ENCODE results near the gene SCN3B. TPM values are rescaled to one million over a fixed set of nuclear protein-coding genes. Genes with fewer than 3 reads are reported as not detected.
A peak's percentile ranks its signal among the peaks of the same experiment; 100 is the strongest.

Gene SCN3B
- total and polyA plus RNA-seq, 9 of the 15 experiments (the other 6 are each of a cell fraction or from before 2014, with no cell fraction given) = 0.01 to 0.15 (median 0.04) TPM; not detected in 6

- H2AFZ ChIP-seq (ENCODE audit: low read depth, low read length) = no peak overlapping the region
- no peak overlapping the region for H3K9ac ChIP-seq (ENCODE audit: insufficient read depth in 1 of 2, low read depth in 2 of 2, low read length in 2 of 2)
- intact Hi-C loops (cut with micrococcal nuclease) (loop anchor here (1.0 to 10.0 kb wide), 2 partner anchors 66 to 424 kb away; no protein-coding TSS in a partner anchor), in situ Hi-C loops (cut with MboI) (loop anchor here (5.0 kb wide), 1 partner anchor 66 kb away; no protein-coding TSS in a partner anchor)
- peaks cover 8 to 48% of the 10 kb centered on the region in 2 experiments for H3K27me3 ChIP-seq (ENCODE audit: control insufficient read depth in 2 of 2, insufficient read depth in 2 of 2, low read length in 2 of 2)
- no peak overlapping the region for H3K27ac ChIP-seq (ENCODE audit: extremely low read depth, low read depth, low read length)
- POLR2A ChIA-PET = interaction anchor here (0.6 to 1.0 kb wide), 4 partner anchors 9 to 357 kb away, joined by 3 to 4 read pairs (median 3); no protein-coding TSS in a partner anchor
- no peaks in the 10 kb centered on the region for H3K4me1 ChIP-seq (replicated peaks in 1 of 2; ENCODE audit: control insufficient read depth in 2 of 2, insufficient read depth in 2 of 2, low read length in 2 of 2)
- no peak overlapping the region for H3K4me2 ChIP-seq (ENCODE audit: insufficient read depth, low read length)
- 5% methylated on average over 20 of the region's 22 CpGs for WGBS (ENCODE audit: insufficient coverage, low coverage, missing lambda C conversion rate)
- H3K79me2 ChIP-seq (ENCODE audit: control insufficient read depth, insufficient read depth, low read length) = no peaks in the 10 kb centered on the region
- BruUV-seq (replicated peaks) = no TSS peak
- H3K4me3 ChIP-seq = no peak overlapping the region
- no peaks in the 10 kb centered on the region for H3K9me3 ChIP-seq (replicated peaks; ENCODE audit: control insufficient read depth, insufficient read depth, low read depth, low read length)
- DNase-seq (ENCODE audit: extremely low read depth in 1 of 4, low spot score in 3 of 4) (peak; percentile 67 to 81 (median 74)), ATAC-seq (peak; percentile 98), FAIRE-seq (peak; percentile 79)
- H4K20me1 ChIP-seq (replicated peaks; ENCODE audit: control insufficient read depth, insufficient read depth, low read length) = no peaks in the 10 kb centered on the region
- CTCF ChIA-PET (ENCODE audit: low intra/inter-chr PET ratio) = interaction anchor here (0.6 to 2.3 kb wide), 3 partner anchors 66 to 1224 kb away, joined by 3 to 21 read pairs (median 3); partner anchors contain the start of gene ROBO3
- H3K9me1 ChIP-seq (ENCODE audit: control insufficient read depth, insufficient read depth, low read length) = peaks cover 3% of the 10 kb centered on the region
- no peaks in the 10 kb centered on the region for H3K36me3 ChIP-seq (ENCODE audit: control insufficient read depth, insufficient read depth, low read length)
- TF ChIP-seq ZNF143 (CRISPR knock-in tag; IDR thresholded peaks at IDR 0.05) = no peak
- TF ChIP-seq EWSR1 (IDR thresholded peaks at IDR 0.05; ENCODE audit: borderline replicate concordance, low read depth, partially characterized antibody) = no peak
- no peak for TF ChIP-seq AFF1 (IDR thresholded peaks at IDR 0.05; ENCODE audit: low read depth in 1 of 2, partially characterized antibody in 2 of 2)
- no peak for TF ChIP-seq HINFP (tag; conservative IDR thresholded peaks at IDR 0.05; ENCODE audit: low read depth)
- no peak for TF ChIP-seq MCM5 (IDR thresholded peaks at IDR 0.05; ENCODE audit: low read depth)
- no peak for TF ChIP-seq TCFL5 (CRISPR knock-in tag; conservative IDR thresholded peaks at IDR 0.05)
- no peak for TF ChIP-seq ZNF217 (CRISPR knock-in tag; IDR thresholded peaks at IDR 0.05)
Measured at GRCh38 chr11:123640677-123641494, 13.5 kb downstream of the SCN3B start.
